KOPT-K1 (cell line): ENCODE data around the gene KIF2C.
A peak's percentile ranks its signal among the peaks of the same experiment; 100 is the strongest.

ENCODE experiments used
- H3K27ac ChIP-seq: fragments of 200-600 bp; sonication (generic); 2 replicates; pipeline ENCODE4 v1.5.1; 2016; ENCODE audit warnings: antibody characterized with exemption, mild to moderate bottlenecking, low read depth, low read length; ENCODE audit not compliant: poor library complexity, severe bottlenecking
- H3K36me3 ChIP-seq: fragments of 200-600 bp; sonication (generic); 2 replicates; pipeline ENCODE4 v1.5.1; 2017; ENCODE audit warnings: antibody characterized with exemption, mild to moderate bottlenecking, low read length, moderate library complexity; ENCODE audit not compliant: insufficient read depth
- H3K9me3 ChIP-seq: fragments of 200-600 bp; sonication (generic); 2 replicates; pipeline ENCODE4 v1.5.1; 2017; ENCODE audit warnings: antibody characterized with exemption, low read length, mild to moderate bottlenecking; ENCODE audit not compliant: insufficient read depth, poor library complexity, severe bottlenecking

The KIF2C gene

GRCh38 chr1:44775930-44776729 is 36.5 kb downstream of the KIF2C start:
- Histone ChIP-seq H3K9me3 (no peaks in the 10 kb centered on the region), H3K27ac (peak overlapping the region; percentile 76), H3K36me3 (peaks cover 49% of the 10 kb centered on the region)

- H3K36me3 ChIP-seq, result peaks cover 55% of the 10 kb centered on the region
- H3K9me3 ChIP-seq, result no peaks in the 10 kb centered on the region
- H3K27ac ChIP-seq, result peak overlapping the region; percentile 76
These were observed 37.1 kb downstream of the KIF2C start for GRCh38 chr1:44776730-44777068.

DNA sequence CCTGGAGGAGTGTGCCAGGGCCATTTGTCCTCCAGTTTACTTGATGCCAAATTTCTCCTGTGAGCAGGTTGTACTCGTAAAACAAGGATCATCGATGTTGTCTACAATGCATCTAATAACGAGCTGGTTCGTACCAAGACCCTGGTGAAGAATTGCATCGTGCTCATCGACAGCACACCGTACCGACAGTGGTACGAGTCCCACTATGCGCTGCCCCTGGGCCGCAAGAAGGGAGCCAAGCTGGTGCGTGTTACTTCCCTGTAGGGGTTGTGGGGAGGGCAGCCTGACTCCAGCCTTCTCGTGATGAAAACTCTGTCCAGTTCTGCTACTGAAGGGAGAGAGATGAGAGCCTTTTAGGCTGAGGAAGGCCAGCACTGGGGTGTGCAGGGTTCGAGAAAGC is 37.9 kb downstream of the KIF2C start:
- Histone ChIP-seq H3K36me3 (peaks cover 61% of the 10 kb centered on the region), H3K9me3 (no peaks in the 10 kb centered on the region), H3K27ac (peak overlapping the region; percentile 76)

- no peaks in the 10 kb centered on the region for H3K9me3 ChIP-seq
- H3K27ac ChIP-seq, result no peak overlapping the region
- peaks cover 67% of the 10 kb centered on the region for H3K36me3 ChIP-seq
These were observed 38.5 kb downstream of the KIF2C start for GRCh38 chr1:44777969-44778635.

- peaks cover 69% of the 10 kb centered on the region for H3K36me3 ChIP-seq
- H3K9me3 ChIP-seq, result no peaks in the 10 kb centered on the region
- no peak overlapping the region for H3K27ac ChIP-seq
These were observed 39.3 kb downstream of the KIF2C start for GRCh38 chr1:44778705-44779576.

DNA sequence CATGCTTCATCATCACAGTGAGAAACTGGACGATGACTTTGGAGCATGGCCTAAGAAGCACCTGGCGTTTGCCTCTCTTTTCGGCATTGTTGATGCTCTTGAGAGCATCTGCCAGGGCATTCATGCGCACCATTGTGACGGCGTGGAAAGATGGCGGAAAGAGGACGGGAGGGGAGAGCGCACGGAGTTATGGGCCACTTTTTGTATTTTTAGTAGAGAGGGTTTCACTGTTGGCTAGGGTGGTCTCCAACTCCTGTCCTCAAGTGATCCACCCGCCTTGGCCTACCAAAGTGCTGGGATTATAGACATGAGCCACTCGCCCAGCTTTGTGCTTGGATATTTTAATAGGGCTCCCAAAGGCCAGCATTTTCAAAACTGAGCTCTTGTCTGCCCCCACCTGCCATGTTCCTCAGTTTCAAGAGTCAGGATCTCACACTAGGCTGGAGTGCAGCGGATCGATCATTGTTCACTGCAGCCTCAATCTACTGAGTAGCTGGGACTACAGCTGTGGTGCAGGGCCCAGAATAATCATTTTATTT is 41.0 kb downstream of the KIF2C start:
- Histone ChIP-seq H3K9me3 (no peaks in the 10 kb centered on the region), H3K27ac (no peak overlapping the region), H3K36me3 (peaks cover 69% of the 10 kb centered on the region)

DNA sequence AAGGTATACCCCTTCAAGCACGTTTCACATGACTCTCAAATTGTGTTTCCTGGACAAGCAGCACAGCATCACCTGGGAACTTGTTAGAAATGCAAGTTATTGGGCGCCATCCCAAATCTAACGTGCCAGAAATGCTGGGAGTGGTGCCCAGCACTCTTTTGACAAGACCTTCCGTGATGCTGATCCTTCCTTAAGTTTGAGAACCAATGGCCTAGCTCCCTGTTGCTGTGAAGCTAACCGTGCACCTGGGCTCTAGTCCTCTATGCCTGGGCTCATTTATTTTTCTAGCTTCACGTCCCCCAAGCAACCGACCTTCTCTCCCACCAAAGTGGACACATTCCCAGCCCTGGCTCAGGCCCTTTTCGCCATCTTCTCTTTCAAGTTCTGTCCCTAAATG is 44.1 kb downstream of the KIF2C start:
- no peak overlapping the region for H3K27ac ChIP-seq
- H3K9me3 ChIP-seq, result no peaks in the 10 kb centered on the region
- H3K36me3 ChIP-seq, result peaks cover 44% of the 10 kb centered on the region

DNA sequence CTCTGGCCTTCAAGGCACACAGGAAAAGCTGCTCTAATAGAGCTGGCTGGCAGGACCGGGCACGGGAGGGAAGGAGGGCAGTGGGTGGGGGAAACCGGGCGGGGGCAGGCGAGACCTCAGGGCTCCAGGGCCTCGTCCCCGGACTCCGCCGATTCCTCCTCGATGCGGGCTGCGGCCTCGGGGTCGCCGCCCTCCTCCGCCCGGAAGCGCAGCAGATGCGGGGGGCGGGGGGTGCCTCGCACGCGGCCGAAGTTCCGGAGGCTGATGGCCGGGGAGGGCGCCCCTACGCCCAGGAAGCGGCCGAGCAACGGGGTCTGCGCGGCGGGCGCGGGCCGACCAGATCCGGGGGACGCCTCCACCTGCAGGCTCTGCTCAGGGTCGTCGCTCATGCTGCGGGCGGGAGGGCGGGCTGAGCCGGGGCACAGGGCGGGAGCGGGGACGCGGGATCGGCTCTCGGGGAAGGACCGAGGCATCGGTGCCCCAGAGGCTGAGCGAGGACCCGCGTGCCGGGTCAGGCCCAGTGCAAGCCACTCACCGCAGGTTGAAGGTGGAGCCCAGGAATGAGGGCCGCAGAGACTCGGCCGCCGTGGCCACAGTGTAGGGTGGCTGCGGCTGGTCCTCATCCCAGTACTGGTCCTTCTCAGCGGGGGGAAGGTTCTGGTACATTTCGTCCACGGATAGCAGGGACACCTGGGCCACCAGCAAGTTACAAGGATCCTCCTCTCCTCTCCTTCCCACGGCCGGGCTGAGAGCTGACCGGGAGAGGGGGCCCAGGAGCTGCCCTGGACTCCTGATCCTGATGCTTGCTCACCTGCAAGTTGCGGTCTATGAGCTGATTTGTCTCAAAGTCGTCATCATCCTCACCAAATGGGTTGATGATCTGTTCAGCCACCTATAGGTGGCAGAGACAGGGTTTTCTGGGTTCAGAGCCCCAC is 44.7 kb downstream of the KIF2C start:
- no peak overlapping the region for H3K27ac ChIP-seq
- H3K36me3 ChIP-seq, result peaks cover 38% of the 10 kb centered on the region

DNA sequence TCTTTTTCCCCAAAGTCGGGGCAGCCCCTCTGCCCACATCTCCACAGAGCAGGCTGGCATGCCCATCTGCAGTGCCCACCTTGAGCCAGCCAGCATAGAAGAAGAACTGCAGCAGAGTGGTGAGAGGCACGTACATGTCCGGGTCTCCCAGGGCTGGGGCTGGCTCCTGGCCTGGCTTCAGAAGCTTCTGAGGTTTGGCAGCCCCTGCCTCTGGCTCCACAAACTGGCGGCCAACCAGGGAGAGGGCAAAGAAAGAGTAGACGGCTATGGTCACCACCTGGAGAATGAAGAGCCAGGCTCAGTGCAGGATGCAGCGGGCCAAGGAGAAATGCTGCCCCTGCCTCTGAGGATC is 45.4 kb downstream of the KIF2C start:
- H3K36me3 ChIP-seq, result peaks cover 31% of the 10 kb centered on the region
- no peak overlapping the region for H3K27ac ChIP-seq
- H3K9me3 ChIP-seq, result no peaks in the 10 kb centered on the region

More for the DNA sequence above, 44.7 kb downstream of the KIF2C start:
- no peaks in the 10 kb centered on the region for H3K9me3 ChIP-seq

- Histone ChIP-seq H3K36me3 (peaks cover 25% of the 10 kb centered on the region), H3K27ac (no peak overlapping the region), H3K9me3 (no peaks in the 10 kb centered on the region)
These were observed 46.0 kb downstream of the KIF2C start for GRCh38 chr1:44785501-44786137.

DNA sequence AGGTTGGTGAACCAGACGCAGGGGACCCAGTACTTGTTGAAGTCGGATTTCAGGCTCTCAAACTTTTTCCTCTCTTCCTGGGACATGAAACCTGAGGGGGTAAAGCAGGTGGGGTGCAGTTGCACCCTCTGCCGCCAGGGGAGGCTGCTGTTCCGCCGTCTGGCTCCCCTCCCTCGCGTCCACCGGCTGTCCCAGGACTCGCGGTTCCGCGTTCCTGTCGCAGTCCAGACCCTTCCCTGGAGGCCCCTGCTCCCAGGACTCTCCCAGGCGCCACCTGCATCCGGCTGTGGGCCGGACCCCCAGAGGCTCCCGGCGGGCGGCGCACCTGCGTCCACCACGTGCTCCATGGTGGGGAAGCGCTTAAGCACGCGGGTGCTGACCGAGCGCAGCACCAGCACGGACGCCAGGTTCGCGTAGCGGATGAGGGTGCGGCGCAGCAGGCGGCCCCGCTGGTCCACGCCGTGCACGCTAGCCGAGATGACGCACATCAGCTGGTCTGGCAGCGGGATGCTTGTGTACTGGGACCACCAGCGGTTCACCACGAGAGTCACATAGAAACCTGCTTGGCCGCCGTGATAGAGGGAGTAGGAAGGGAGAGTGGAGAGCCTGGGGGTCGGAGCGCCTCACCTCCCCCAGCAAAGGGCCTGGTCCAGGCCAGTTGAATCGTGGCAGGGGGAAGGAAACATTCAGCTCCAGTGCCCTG is 46.7 kb downstream of the KIF2C start:
- peaks cover 18% of the 10 kb centered on the region for H3K36me3 ChIP-seq
- H3K9me3 ChIP-seq, result no peaks in the 10 kb centered on the region
- no peak overlapping the region for H3K27ac ChIP-seq

DNA sequence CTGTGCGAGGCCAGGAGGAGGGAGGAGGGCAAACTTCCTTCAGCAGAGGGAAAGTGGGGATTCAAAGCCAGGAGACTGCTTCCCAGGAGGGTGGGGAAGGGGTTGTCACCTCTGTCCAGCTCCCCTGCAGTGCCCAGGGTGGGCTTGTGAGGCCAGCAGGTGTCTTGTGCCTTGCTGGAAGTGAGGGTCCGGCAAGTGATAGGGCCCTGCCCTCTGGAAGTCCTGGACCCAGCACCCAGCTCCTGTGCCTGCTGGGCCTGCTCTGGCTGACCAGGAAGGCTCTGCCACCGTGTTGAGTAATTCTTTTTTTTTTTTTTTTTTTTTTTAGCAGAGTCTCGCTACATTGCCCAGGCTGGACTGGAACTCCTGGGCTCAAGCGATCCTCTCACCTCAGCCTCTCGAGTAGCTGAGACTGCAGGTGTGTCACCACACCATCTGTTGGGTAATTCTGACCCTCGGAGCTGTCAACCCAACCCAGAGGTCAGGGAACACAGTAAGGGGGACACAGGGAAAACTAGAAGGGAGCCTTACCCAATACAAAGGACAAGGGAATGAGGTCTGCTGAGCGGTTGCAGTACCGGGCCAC is 47.3 kb downstream of the KIF2C start:
- H3K27ac ChIP-seq, result no peak overlapping the region
- H3K36me3 ChIP-seq, result peaks cover 12% of the 10 kb centered on the region
- no peaks in the 10 kb centered on the region for H3K9me3 ChIP-seq

DNA sequence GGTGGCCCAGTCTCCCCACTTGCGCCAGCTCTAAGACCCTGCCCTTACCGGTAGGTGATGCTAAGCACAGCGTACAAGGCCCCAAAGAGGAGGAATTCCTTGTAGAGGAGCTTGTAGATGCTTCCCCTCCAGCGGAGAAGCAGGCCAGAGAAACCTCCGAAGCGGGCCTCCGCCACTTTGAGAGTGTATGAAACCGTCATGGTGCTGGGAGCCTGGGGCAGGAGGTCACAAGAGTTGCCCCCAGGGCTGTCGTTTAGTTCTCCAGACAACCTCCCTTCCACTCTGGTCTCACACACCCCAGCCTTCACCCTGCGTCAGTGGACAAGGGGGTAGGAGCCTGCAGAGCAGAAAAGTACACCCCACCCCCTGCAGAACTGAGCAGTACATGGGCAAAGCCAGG is 47.9 kb downstream of the KIF2C start:
- Histone ChIP-seq H3K36me3 (peaks cover 8% of the 10 kb centered on the region; the same call in 1 of the 2 replicates), H3K27ac (no peak overlapping the region), H3K9me3 (no peaks in the 10 kb centered on the region)
